HEK293 (cell line): Measurements from ENCODE around the gene PGM1.

Source experiments
- CTCF ChIA-PET: fragments of 350-600 bp; formaldehyde crosslinking; extraction: SDS; loops from one replicate; lab custom pipeline; 2021; ENCODE audit warnings: antibody characterized with exemption; lab: Yijun Ruan, JAX
- POLR2A ChIA-PET: fragments of 300-600 bp; formaldehyde crosslinking; extraction: SDS; loops from one replicate; lab custom pipeline; 2020; ENCODE audit warnings: antibody characterized with exemption, inconsistent platforms; lab: Yijun Ruan, JAX
- H3K27ac ChIP-seq: fragments of 200-500 bp; sonication (Bioruptor generic); 2 replicates; pipeline ENCODE4 v1.5.1; 2014; ENCODE audit warnings: low read depth, low read length, control low read depth, inconsistent platforms; ENCODE audit errors: extremely low read depth
- H3K36me3 ChIP-seq, 2 experiments: fragments of 200-500 bp in 1 of 2; sonication (Bioruptor generic) in 1 of 2; 1 replicate in 1 of 2; 2 replicates in 1 of 2; pipeline ENCODE4 v1.5.1; 2014 to 2017; ENCODE audit warnings: inconsistent platforms in 2 of 2, low read length in 2 of 2; ENCODE audit not compliant: control insufficient read depth in 2 of 2, insufficient read depth in 1 of 2
- H3K4me1 ChIP-seq: fragments of 200-500 bp; sonication (Bioruptor generic); 2 replicates; pipeline ENCODE4 v1.5.1; 2014; ENCODE audit warnings: mild to moderate bottlenecking, low read length, inconsistent platforms; ENCODE audit not compliant: control insufficient read depth, insufficient read depth
- H3K4me3 ChIP-seq: 2 replicates; pipeline ENCODE4 v1.5.1; 2011; ENCODE audit warnings: low read depth, mild to moderate bottlenecking, control low read depth, low read length, moderate library complexity
- H3K9me3 ChIP-seq: fragments of 200-500 bp; sonication (Bioruptor generic); 2 replicates; pipeline ENCODE4 v1.5.1; 2014; ENCODE audit warnings: low read depth, low read length, inconsistent platforms; ENCODE audit not compliant: control insufficient read depth, insufficient read depth
- ELK4 ChIP-seq: IDR thresholded peaks from 2 replicates; pipeline ENCODE4 v1.6.1; 2011; ENCODE audit warnings: mild to moderate bottlenecking, low read depth, low read length, borderline replicate concordance
- GFI1B ChIP-seq: fragments of 450-650 bp; formaldehyde crosslinking; IDR thresholded peaks from 2 replicates; pipeline ENCODE4 v1.5.1; 2016; ENCODE audit warnings: missing biosample characterization, missing genetic modification characterization
- OSR2 ChIP-seq: fragments of 450-650 bp; formaldehyde crosslinking; IDR thresholded peaks from 2 replicates; pipeline ENCODE4 v1.5.1; 2016; ENCODE audit warnings: missing biosample characterization, missing genetic modification characterization
- PATZ1 ChIP-seq: fragments of 450-650 bp; formaldehyde crosslinking; IDR thresholded peaks from 2 replicates; pipeline ENCODE4 v1.5.1; 2016; ENCODE audit warnings: missing biosample characterization, missing genetic modification characterization
- PRDM1 ChIP-seq: fragments of 450-650 bp; formaldehyde crosslinking; IDR thresholded peaks from 2 replicates; pipeline ENCODE4; 2016; ENCODE audit warnings: missing biosample characterization, missing genetic modification characterization
- PRDM2 ChIP-seq: fragments of 450-650 bp; formaldehyde crosslinking; IDR thresholded peaks from 2 replicates; pipeline ENCODE4 v1.5.1; 2016; ENCODE audit warnings: missing biosample characterization, missing genetic modification characterization, borderline replicate concordance
- YY2 ChIP-seq: fragments of 450-650 bp; formaldehyde crosslinking; IDR thresholded peaks from 2 replicates; pipeline ENCODE4 v1.5.1; 2016; ENCODE audit warnings: missing biosample characterization, missing genetic modification characterization
- ZBTB17 ChIP-seq: fragments of 450-650 bp; formaldehyde crosslinking; IDR thresholded peaks from 2 replicates; pipeline ENCODE4 v1.5.1; 2016; ENCODE audit warnings: missing biosample characterization, missing genetic modification characterization
- ZNF140 ChIP-seq: fragments of 450-650 bp; formaldehyde crosslinking; IDR thresholded peaks from 2 replicates; pipeline ENCODE4 v1.5.1; 2016; ENCODE audit warnings: missing biosample characterization, missing genetic modification characterization
- ZNF19 ChIP-seq: fragments of 450-650 bp; formaldehyde crosslinking; IDR thresholded peaks from 2 replicates; pipeline ENCODE4; 2016; ENCODE audit warnings: missing biosample characterization, missing genetic modification characterization, low read depth
- ZNF211 ChIP-seq: fragments of 450-650 bp; formaldehyde crosslinking; IDR thresholded peaks from 2 replicates; pipeline ENCODE4 v1.5.1; 2016; ENCODE audit warnings: low read depth, missing biosample characterization, missing genetic modification characterization
- ZNF362 ChIP-seq: fragments of 450-650 bp; formaldehyde crosslinking; IDR thresholded peaks from 2 replicates; pipeline ENCODE4 v1.5.1; 2016; ENCODE audit warnings: missing biosample characterization, missing genetic modification characterization
- ZNF366 ChIP-seq: fragments of 450-650 bp; formaldehyde crosslinking; conservative IDR thresholded peaks from 2 replicates; pipeline ENCODE4 v1.5.1; 2016; ENCODE audit warnings: missing biosample characterization, missing genetic modification characterization
- ZNF449 ChIP-seq: fragments of 450-650 bp; formaldehyde crosslinking; IDR thresholded peaks from 2 replicates; pipeline ENCODE4 v1.5.1; 2017; ENCODE audit warnings: missing biosample characterization, mild to moderate bottlenecking, missing genetic modification characterization, moderate library complexity
- ZNF501 ChIP-seq: fragments of 450-650 bp; formaldehyde crosslinking; IDR thresholded peaks from 2 replicates; pipeline ENCODE4 v1.5.1; 2016; ENCODE audit warnings: missing biosample characterization, missing genetic modification characterization
- ZNF555 ChIP-seq: fragments of 450-650 bp; formaldehyde crosslinking; conservative IDR thresholded peaks from 2 replicates; pipeline ENCODE4 v1.5.1; 2017; ENCODE audit warnings: missing biosample characterization, mild to moderate bottlenecking, missing genetic modification characterization, inconsistent platforms
- ZNF610 ChIP-seq: fragments of 450-650 bp; formaldehyde crosslinking; IDR thresholded peaks from 2 replicates; pipeline ENCODE4 v1.5.1; 2016; ENCODE audit warnings: missing biosample characterization, missing genetic modification characterization, borderline replicate concordance
- ZNF692 ChIP-seq: fragments of 450-650 bp; formaldehyde crosslinking; IDR thresholded peaks from 2 replicates; pipeline ENCODE4 v1.5.1; 2016; ENCODE audit warnings: missing biosample characterization, missing genetic modification characterization
- ZNF747 ChIP-seq: fragments of 450-650 bp; formaldehyde crosslinking; IDR thresholded peaks from 2 replicates; pipeline ENCODE4 v1.5.1; 2016; ENCODE audit warnings: missing biosample characterization, missing genetic modification characterization

Gene PGM1

GRCh38 chr1:63683759-63684158, 90.5 kb downstream of the PGM1 start (continued):
- TF ChIP-seq PATZ1 (tag by site-specific recombination) (no peak), GFI1B (tag by site-specific recombination) (no peak), ZNF747 (no peak), ZNF211 (tag by site-specific recombination) (no peak), PRDM1 (tag by site-specific recombination) (no peak), ZNF692 (tag by site-specific recombination) (no peak), ZNF362 (tag by site-specific recombination) (no peak)

GRCh38 chr1:63686696-63687095, 93.5 kb downstream of the PGM1 start:
- Histone ChIP-seq H3K4me3 (no peak overlapping the region), H3K27ac (no peak overlapping the region), H3K9me3 (no peaks in the 10 kb centered on the region), H3K36me3 (no peaks in the 10 kb centered on the region), H3K4me1 (no peaks in the 10 kb centered on the region)
- POLR2A ChIA-PET: no interaction called here
- CTCF ChIA-PET: interaction anchor here (0.7 kb wide), 1 partner anchor 111 kb away, joined by 6 read pairs; no protein-coding TSS in a partner anchor
- peak; percentile 60; the same call in 1 of the 2 replicates for TF ChIP-seq ZBTB17
- no peak for TF ChIP-seq ZNF140 (tag by site-specific recombination)
- peak; percentile 96 for TF ChIP-seq ZNF366 (tag by site-specific recombination)
- TF ChIP-seq, all 188 proteins: peak for 2

GRCh38 chr1:63688302-63688890, 95.2 kb downstream of the PGM1 start:
- H3K36me3 ChIP-seq: no peaks in the 10 kb centered on the region
- H3K27ac ChIP-seq: no peak overlapping the region
- no peaks in the 10 kb centered on the region for H3K4me1 ChIP-seq
- CTCF ChIA-PET: interaction anchor here (0.9 to 1.9 kb wide), 2 partner anchors 227 to 445 kb away, joined by 3 to 5 read pairs; no protein-coding TSS in a partner anchor
- POLR2A ChIA-PET: no interaction called here
- no peak overlapping the region for H3K4me3 ChIP-seq
- H3K9me3 ChIP-seq: no peaks in the 10 kb centered on the region
- no peak for TF ChIP-seq ZNF19 (tag by site-specific recombination)
- TF ChIP-seq PRDM2: no peak
- no peak for TF ChIP-seq OSR2
- no peak for TF ChIP-seq ZNF449 (tag by site-specific recombination)
- no peak for TF ChIP-seq ZNF610 (tag by site-specific recombination)
- no peak for TF ChIP-seq ZNF555 (tag by site-specific recombination)
- TF ChIP-seq YY2 (tag by site-specific recombination): no peak
- TF ChIP-seq ZNF501 (tag by site-specific recombination): no peak
- TF ChIP-seq ELK4: no peak
